ENCODE measurements around the gene GCLC. TPM values are rescaled to one million over a fixed set of nuclear protein-coding genes. Genes with fewer than 3 reads are reported as not detected.

GCLC gene
- total and polyA plus RNA-seq, 8 donors, result 20.8 to 41.5 (median 33.8) TPM

- TF ChIP-seq CTCF (IDR thresholded peaks at IDR 0.05), result no peak
- Histone ChIP-seq H3K4me3 (no peak overlapping the region), H3K4me1 (peaks cover 0 to 8% of the 10 kb centered on the region in 2 donors), H3K27ac (no peak overlapping the region), H3K36me3 (no peaks in the 10 kb centered on the region), H3K9me3 (no peaks in the 10 kb centered on the region), H3K27me3 (no peaks in the 10 kb centered on the region)
- ATAC-seq (no peak), DNase-seq (no peak)
- intact Hi-C loops (cut with DNase I), result no loop called here
Observed at GRCh38 chr6:53526000-53526399, 18.9 kb downstream of the GCLC start.

GRCh38 chr6:53524455-53524815 lies 20.5 kb downstream of the GCLC start:
- intact Hi-C loops (cut with DNase I), result no loop called here
- Histone ChIP-seq H3K27me3 (no peaks in the 10 kb centered on the region), H3K4me1 (peaks cover 0 to 8% of the 10 kb centered on the region in 2 donors), H3K9me3 (no peaks in the 10 kb centered on the region), H3K27ac (no peak overlapping the region), H3K36me3 (peaks cover 0 to 3% of the 10 kb centered on the region in 2 donors), H3K4me3 (no peak overlapping the region)
- ATAC-seq, result peak; percentile 47
- no peak for DNase-seq
- no peak for TF ChIP-seq CTCF (IDR thresholded peaks at IDR 0.05)

- H3K36me3 ChIP-seq, result peaks cover 0 to 3% of the 10 kb centered on the region in 2 donors
- no peak for TF ChIP-seq CTCF (IDR thresholded peaks at IDR 0.05)
- intact Hi-C loops (cut with DNase I), result no loop called here
- ATAC-seq (no peak), DNase-seq (no peak)
- H3K9me3 ChIP-seq, result no peaks in the 10 kb centered on the region
- no peaks in the 10 kb centered on the region for H3K27me3 ChIP-seq
- no peak overlapping the region for H3K4me3 ChIP-seq
- no peak overlapping the region for H3K27ac ChIP-seq
- peaks cover 0 to 8% of the 10 kb centered on the region in 2 donors for H3K4me1 ChIP-seq
Observed at GRCh38 chr6:53523511-53524454, 21.1 kb downstream of the GCLC start.

- Histone ChIP-seq H3K4me1 (peaks cover 0 to 8% of the 10 kb centered on the region in 2 donors), H3K27me3 (no peaks in the 10 kb centered on the region), H3K36me3 (peaks cover 0 to 9% of the 10 kb centered on the region in 2 donors), H3K27ac (no peak overlapping the region), H3K9me3 (no peaks in the 10 kb centered on the region), H3K4me3 (no peak overlapping the region)
- no peak for TF ChIP-seq CTCF (IDR thresholded peaks at IDR 0.05)
- intact Hi-C loops (cut with DNase I), result no loop called here
- no peak for DNase-seq
- ATAC-seq, result no peak
Observed at GRCh38 chr6:53520320-53520928, 24.5 kb downstream of the GCLC start.

- intact Hi-C loops (cut with DNase I), result no loop called here
Observed at GRCh38 chr6:53518862-53519261, 26.0 kb downstream of the GCLC start.

More at GRCh38 chr6:53518862-53519261, 26.0 kb downstream of the GCLC start:
- peaks cover 0 to 16% of the 10 kb centered on the region in 2 donors for H3K36me3 ChIP-seq
- TF ChIP-seq CTCF (IDR thresholded peaks at IDR 0.05), result no peak
- ATAC-seq (no peak), DNase-seq (no peak)
- no peak overlapping the region for H3K4me3 ChIP-seq
- peaks cover 0 to 2% of the 10 kb centered on the region in 2 donors for H3K4me1 ChIP-seq
- no peaks in the 10 kb centered on the region for H3K9me3 ChIP-seq
- peaks cover 0 to 5% of the 10 kb centered on the region in 2 donors for H3K27me3 ChIP-seq
- H3K27ac ChIP-seq, result no peak overlapping the region
